ENCODE results near the gene NR0B2. TPM values are rescaled to one million over a fixed set of nuclear protein-coding genes. Genes with fewer than 3 reads are reported as not detected.

NR0B2 gene
- total RNA-seq, 1 experiment from 2014 or later: not detected

DNA sequence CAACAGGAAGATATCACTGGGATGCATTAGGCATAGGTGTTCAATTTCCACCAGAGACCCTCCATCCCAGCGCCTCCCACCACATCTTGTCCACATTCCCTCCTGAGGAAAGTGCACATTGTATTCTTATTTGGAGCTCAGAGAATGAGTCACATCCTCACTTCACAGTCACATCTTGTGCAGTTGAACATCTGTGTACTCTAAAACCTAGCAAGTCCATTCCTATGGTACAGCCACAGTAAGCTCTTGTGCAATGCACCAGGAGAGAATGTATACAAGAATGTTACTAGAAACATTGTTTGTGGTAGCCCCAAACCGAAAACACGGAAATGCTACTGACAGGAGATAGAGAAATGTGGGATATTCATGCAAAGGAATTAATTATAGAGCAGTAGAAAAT, 48.1 kb upstream of the NR0B2 start:
- ChIA-PET RAD21 (ENCODE audit: low non-redundant PET in 1 of 2, low total read pairs in 2 of 2, uncharacterized antibody in 2 of 2, unreplicated experiment in 2 of 2) (no interaction called here), POLR2A (interaction anchor here (0.6 kb wide), 1 partner anchor 30 kb away, joined by 3 read pairs; no protein-coding TSS in a partner anchor), CTCF (no interaction called here)
- peaks cover 30% of the 10 kb centered on the region for H3K79me2 ChIP-seq (ENCODE audit: insufficient read depth, low read length)
- no peak overlapping the region for H3K27ac ChIP-seq (ENCODE audit: low read depth, low read length)
- no peak overlapping the region for H3K9ac ChIP-seq (ENCODE audit: low read length)
- H3K9me2 ChIP-seq (ENCODE audit: insufficient read depth): no peaks in the 10 kb centered on the region
- H3K4me2 ChIP-seq (ENCODE audit: low read length): peak overlapping the region; percentile 97
- intact Hi-C loops (cut with micrococcal nuclease): loop anchor here (2.0 kb wide), 1 partner anchor 29 kb away; no protein-coding TSS in a partner anchor
- no peak for DNase-seq (ENCODE audit: low read depth, low spot score)
- ATAC-seq: no peak
- H3K36me3 ChIP-seq (ENCODE audit: control insufficient read depth in 1 of 2, insufficient read depth in 2 of 2, low read length in 2 of 2): no peaks in the 10 kb centered on the region
- no peak overlapping the region for H3K4me3 ChIP-seq (replicated peaks in 1 of 2; ENCODE audit: low read depth in 1 of 2, low read length in 2 of 2)
- no peak for TF ChIP-seq CBX3 (IDR thresholded peaks at IDR 0.05; ENCODE audit: low read depth)
- TF ChIP-seq ZNF274 (IDR thresholded peaks at IDR 0.05; ENCODE audit: low read depth, low read length): no peak
- TF ChIP-seq CEBPB (IDR thresholded peaks at IDR 0.05; ENCODE audit: low read depth): peak; percentile 7; the same call in 1 of the 2 replicates
- TF ChIP-seq, protein P1, sequence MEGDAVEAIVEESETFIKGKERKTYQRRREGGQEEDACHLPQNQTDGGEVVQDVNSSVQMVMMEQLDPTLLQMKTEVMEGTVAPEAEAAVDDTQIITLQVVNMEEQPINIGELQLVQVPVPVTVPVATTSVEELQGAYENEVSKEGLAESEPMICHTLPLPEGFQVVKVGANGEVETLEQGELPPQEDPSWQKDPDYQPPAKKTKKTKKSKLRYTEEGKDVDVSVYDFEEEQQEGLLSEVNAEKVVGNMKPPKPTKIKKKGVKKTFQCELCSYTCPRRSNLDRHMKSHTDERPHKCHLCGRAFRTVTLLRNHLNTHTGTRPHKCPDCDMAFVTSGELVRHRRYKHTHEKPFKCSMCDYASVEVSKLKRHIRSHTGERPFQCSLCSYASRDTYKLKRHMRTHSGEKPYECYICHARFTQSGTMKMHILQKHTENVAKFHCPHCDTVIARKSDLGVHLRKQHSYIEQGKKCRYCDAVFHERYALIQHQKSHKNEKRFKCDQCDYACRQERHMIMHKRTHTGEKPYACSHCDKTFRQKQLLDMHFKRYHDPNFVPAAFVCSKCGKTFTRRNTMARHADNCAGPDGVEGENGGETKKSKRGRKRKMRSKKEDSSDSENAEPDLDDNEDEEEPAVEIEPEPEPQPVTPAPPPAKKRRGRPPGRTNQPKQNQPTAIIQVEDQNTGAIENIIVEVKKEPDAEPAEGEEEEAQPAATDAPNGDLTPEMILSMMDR (IDR thresholded peaks at IDR 0.05 in 2 of 3, conservative IDR thresholded peaks at IDR 0.05 in 1 of 3; ENCODE audit: borderline replicate concordance in 1 of 3, insufficient read depth in 1 of 3, low read depth in 2 of 3, low read length in 2 of 3): no peak
- no peak for TF ChIP-seq ZBTB33 (IDR thresholded peaks at IDR 0.05; ENCODE audit: extremely low read depth, insufficient replicate concordance, low read length)
- no peak for TF ChIP-seq RAD21 (IDR thresholded peaks at IDR 0.05; ENCODE audit: low read depth)
- BruUV-seq (replicated peaks): no TSS peak
- no peak overlapping the region for H2AFZ ChIP-seq (ENCODE audit: low read depth, low read length, poor library complexity, severe bottlenecking)
- H3K9me3 ChIP-seq (ENCODE audit: control insufficient read depth in 1 of 2, insufficient read depth in 1 of 2, low read depth in 1 of 2, low read length in 2 of 2): no peaks in the 10 kb centered on the region
- no peaks in the 10 kb centered on the region for H4K20me1 ChIP-seq (ENCODE audit: insufficient read depth)
- peaks cover 7 to 30% of the 10 kb centered on the region in 2 experiments; a peak in 3 of 4 replicates for H3K4me1 ChIP-seq (ENCODE audit: control insufficient read depth in 1 of 2, insufficient read depth in 2 of 2, low read length in 2 of 2)
- no peaks in the 10 kb centered on the region for H3K27me3 ChIP-seq (ENCODE audit: insufficient read depth, low read length)
